Suprapubic skin (tissue), 4 donors: ENCODE measurements around the gene DNAH3. TPM values are rescaled to one million over a fixed set of nuclear protein-coding genes. Genes with fewer than 3 reads are reported as not detected.
"Not testable (repeated sequence)": the region's sequence is repeated elsewhere in the genome, so short reads cannot be mapped to it uniquely, and the experiment has no call there.

Source experiments
- DNase-seq, 2 donors: peaks; one replicate each; pipeline ENCODE4 v3.0.0-alpha.2; 2019; ENCODE audit warnings: low spot score in 2 of 2
- H3K27ac ChIP-seq: fragments of 200-600 bp; sonication (generic); one replicate; pipeline ENCODE4 v1.5.1; 2019
- H3K27me3 ChIP-seq: fragments of 200-600 bp; sonication (generic); one replicate; pipeline ENCODE4 v1.5.1; 2019
- H3K36me3 ChIP-seq: fragments of 200-600 bp; sonication (generic); one replicate; pipeline ENCODE4 v1.5.1; 2019
- H3K4me1 ChIP-seq: fragments of 200-600 bp; sonication (generic); one replicate; pipeline ENCODE4 v1.5.1; 2019
- H3K4me3 ChIP-seq: fragments of 200-600 bp; sonication (generic); one replicate; pipeline ENCODE4 v1.5.1; 2019; ENCODE audit warnings: mild to moderate bottlenecking
- H3K9me3 ChIP-seq: fragments of 200-600 bp; sonication (generic); one replicate; pipeline ENCODE4 v1.5.1; 2019
- EP300 ChIP-seq: sonication (generic); formaldehyde crosslinking; IDR thresholded peaks from one replicate; pipeline ENCODE4 v1.6.1; 2017; ENCODE audit warnings: antibody characterized with exemption
- POLR2A ChIP-seq, 2 donors: fragments of 450-650 bp; IDR thresholded peaks; one replicate each; pipeline ENCODE4 v1.6.1; 2017; ENCODE audit warnings: antibody characterized with exemption in 2 of 2, mild to moderate bottlenecking in 2 of 2, moderate library complexity in 2 of 2
- POLR2AphosphoS5 ChIP-seq, 3 donors: sonication (generic); formaldehyde crosslinking; IDR thresholded peaks; one replicate each; pipeline ENCODE4 v1.6.1; 2017; ENCODE audit warnings: antibody characterized with exemption in 3 of 3
- WGBS: methylation state at CpG from one replicate; pipeline ENCODE4 v1.1.5; 2018; 5-methylcytosine and 5-hydroxymethylcytosine counted together
- total RNA-seq, 4 donors: library from RNA; depleted of rRNA; stranded (reverse); fragments of >200 nt; gene quantifications; one replicate each; pipeline ENCODE4 v1.1.0, GENCODE V29; 2016
- TF ChIP-seq, protein P1 (sequence below), 2 donors: fragments of 200-600 bp in 1 of 2; fragments of 450-650 bp in 1 of 2; sonication (generic) in 1 of 2; IDR thresholded peaks; one replicate each; pipeline ENCODE4 v1.5.1; 2016 to 2019; ENCODE audit warnings: antibody characterized with exemption in 2 of 2, mild to moderate bottlenecking in 1 of 2, moderate library complexity in 1 of 2

DNAH3 gene
- total RNA-seq, 4 donors from 2014 or later = 1.0 to 4.0 (median 1.6) TPM

DNA sequence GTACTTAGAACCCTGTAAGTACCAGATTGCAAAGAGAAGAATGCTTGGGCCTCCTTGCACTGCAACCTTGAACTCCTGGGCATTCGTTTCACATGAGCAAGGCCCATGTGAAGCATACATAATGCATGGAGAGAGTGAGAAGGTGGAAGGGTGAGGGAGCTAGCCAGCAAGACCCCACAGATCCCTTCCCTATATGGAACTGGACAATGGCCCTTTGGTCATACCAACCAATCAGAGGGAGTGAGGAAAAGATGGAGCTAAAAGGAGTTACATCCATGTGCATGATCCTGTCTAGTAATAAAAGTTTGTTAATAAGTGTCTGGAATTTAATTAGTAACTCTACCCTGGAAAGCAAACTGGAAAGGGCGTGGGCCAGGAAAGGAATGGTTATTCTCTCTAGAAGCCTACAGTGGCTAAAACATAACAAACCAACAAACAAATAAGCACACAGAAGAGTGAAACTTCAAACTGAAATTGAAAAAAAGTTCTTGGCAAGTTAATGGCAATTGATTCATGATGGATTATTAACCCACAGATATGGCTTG, 29.6 kb downstream of the DNAH3 start:
- Histone ChIP-seq H3K4me3 (no peak overlapping the region), H3K27ac (no peak overlapping the region), H3K4me1 (no peaks in the 10 kb centered on the region), H3K27me3 (no peaks in the 10 kb centered on the region), H3K9me3 (no peaks in the 10 kb centered on the region), H3K36me3 (no peaks in the 10 kb centered on the region)
- DNase-seq = no peak
- no peak for TF ChIP-seq POLR2A (IDR thresholded peaks at IDR 0.05)
- TF ChIP-seq, protein P1, sequence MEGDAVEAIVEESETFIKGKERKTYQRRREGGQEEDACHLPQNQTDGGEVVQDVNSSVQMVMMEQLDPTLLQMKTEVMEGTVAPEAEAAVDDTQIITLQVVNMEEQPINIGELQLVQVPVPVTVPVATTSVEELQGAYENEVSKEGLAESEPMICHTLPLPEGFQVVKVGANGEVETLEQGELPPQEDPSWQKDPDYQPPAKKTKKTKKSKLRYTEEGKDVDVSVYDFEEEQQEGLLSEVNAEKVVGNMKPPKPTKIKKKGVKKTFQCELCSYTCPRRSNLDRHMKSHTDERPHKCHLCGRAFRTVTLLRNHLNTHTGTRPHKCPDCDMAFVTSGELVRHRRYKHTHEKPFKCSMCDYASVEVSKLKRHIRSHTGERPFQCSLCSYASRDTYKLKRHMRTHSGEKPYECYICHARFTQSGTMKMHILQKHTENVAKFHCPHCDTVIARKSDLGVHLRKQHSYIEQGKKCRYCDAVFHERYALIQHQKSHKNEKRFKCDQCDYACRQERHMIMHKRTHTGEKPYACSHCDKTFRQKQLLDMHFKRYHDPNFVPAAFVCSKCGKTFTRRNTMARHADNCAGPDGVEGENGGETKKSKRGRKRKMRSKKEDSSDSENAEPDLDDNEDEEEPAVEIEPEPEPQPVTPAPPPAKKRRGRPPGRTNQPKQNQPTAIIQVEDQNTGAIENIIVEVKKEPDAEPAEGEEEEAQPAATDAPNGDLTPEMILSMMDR (IDR thresholded peaks at IDR 0.05) = no peak
- no peak for TF ChIP-seq POLR2AphosphoS5 (IDR thresholded peaks at IDR 0.05)
- no peak for TF ChIP-seq EP300
- WGBS = 88% methylated on average over 2 of the region's 2 CpGs

DNA sequence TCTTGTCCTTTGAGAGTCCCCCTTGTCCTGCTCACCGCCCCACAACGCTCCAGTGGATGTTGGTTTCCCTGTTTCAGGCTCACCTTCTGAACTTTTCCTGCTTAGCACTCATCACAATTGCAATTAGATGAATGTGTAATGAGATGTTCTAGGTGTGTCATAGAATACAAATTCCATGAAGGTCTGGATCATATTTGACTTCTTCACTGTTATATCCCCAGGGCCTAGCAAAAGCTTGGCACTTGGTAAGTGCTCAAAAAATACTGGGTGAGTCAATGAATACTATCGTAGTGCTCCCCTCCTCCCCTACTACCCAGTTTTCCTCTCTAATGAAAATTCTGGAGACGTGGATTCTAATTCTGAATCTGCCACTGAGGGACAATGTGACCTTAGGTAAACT, 33.1 kb downstream of the DNAH3 start:
- no peaks in the 10 kb centered on the region for H3K9me3 ChIP-seq
- H3K27me3 ChIP-seq = no peaks in the 10 kb centered on the region
- no peak for DNase-seq
- H3K36me3 ChIP-seq = no peaks in the 10 kb centered on the region
- 76% methylated on average over 4 of the region's 4 CpGs for WGBS
- no peaks in the 10 kb centered on the region for H3K4me1 ChIP-seq
- H3K4me3 ChIP-seq = no peak overlapping the region
- H3K27ac ChIP-seq = no peak overlapping the region
- TF ChIP-seq EP300 = no peak
- TF ChIP-seq, protein P1 (IDR thresholded peaks at IDR 0.05) = no peak
- no peak for TF ChIP-seq POLR2A (IDR thresholded peaks at IDR 0.05)
- no peak for TF ChIP-seq POLR2AphosphoS5 (IDR thresholded peaks at IDR 0.05)

DNA sequence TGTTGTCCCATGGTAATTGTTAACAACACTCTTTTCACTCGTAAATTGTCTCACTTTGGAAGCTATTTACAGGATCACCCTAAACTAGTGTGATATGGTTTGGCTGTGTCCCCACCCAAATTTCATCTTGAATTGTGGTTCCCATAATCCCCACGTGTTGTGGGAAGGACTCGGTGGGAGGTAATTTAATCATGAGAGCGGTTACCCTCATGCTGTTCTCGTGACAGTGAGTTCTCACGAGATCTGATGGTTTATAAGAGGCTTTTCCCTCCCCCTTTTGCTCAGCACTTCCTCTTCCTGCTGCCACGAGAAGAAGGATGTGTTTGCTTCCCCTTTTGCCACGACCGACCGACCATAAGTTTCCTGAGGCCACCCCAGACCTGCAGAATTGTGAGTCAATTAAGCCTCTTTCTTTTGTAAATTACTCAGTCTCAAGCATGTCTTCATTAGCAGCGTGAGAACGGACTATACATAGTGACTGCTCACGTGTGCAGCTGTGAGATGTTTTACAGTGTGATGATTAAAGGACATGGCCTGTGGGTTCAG, 34.4 kb downstream of the DNAH3 start:
- DNase-seq = peak in 1 of 2 donors; percentile 11
- H3K27ac ChIP-seq = no peak overlapping the region
- no peaks in the 10 kb centered on the region for H3K9me3 ChIP-seq
- 48% methylated on average over 13 of the region's 13 CpGs for WGBS
- TF ChIP-seq POLR2A (IDR thresholded peaks at IDR 0.05) (no peak), EP300 (no peak), POLR2AphosphoS5 (IDR thresholded peaks at IDR 0.05) (no peak)
- TF ChIP-seq, protein P1 (IDR thresholded peaks at IDR 0.05) = no peak
- H3K4me1 ChIP-seq = no peaks in the 10 kb centered on the region
- H3K4me3 ChIP-seq = no peak overlapping the region
- no peaks in the 10 kb centered on the region for H3K27me3 ChIP-seq
- H3K36me3 ChIP-seq = no peaks in the 10 kb centered on the region

DNA sequence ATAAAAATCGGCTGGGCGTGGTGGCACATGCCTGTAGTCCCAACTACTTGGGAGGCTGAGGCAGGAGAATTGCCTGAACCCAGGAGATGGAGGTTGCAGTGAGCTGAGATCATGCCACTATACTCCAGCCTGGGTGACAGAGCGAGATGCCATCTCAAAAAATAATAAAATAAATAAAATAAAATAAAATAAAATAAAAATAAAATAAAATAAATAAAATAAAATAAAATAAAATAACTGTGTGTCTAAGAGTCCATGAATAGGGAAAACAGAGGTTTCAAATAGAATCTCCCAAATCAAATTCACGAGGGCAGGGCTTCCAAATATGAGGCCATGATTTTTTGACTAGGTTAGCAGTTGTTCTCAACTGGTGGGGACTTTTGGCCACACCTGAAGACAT, 35.1 kb downstream of the DNAH3 start:
- H3K9me3 ChIP-seq, H3K36me3 ChIP-seq, H3K4me1 ChIP-seq, DNase-seq, H3K27me3 ChIP-seq, H3K27ac ChIP-seq, H3K4me3 ChIP-seq: not testable (repeated sequence)
- 92% methylated on average over 4 of the region's 4 CpGs for WGBS

DNA sequence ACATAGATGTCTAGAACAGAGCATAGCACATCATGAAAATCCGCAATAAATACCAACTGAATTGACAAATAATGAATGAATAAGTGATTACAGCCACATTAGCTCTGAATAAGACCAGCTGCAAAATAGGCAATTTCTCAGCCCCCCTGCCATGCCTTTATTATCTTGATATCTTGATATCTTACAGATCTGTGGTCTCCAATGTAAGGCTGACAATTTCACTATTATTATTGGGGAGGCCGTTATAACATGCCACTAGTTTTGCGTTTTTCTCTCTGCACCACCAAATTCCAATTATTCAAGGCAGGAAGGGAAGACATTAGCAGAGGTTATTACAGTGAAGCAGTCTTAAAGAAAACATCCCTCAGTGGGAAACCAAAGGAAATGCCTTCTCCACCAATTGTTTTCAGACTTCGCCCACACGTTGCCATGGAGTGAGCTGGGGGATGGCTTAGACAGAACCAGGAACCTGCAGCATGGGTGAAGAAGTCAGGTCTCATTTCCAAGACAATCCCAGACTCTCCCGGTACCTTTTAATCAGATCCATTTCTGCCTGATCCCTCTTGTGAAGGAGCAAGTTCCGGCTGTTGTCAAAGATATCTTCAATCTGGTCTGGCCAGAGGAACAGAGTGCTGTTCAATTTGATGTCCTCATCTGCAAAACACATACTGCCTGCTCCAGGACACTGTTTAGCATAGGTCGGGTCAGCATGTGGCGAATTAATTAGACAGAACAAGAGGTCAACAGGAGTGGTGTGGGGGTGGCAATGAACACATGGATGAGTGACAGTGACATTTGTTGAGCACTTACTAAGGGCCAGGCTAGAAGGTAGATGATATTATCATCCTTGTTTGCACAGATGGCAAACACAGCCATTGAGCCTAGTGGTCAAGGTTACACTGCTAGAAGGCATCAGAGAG, 46.4 kb downstream of the DNAH3 start:
- Histone ChIP-seq H3K4me3 (no peak overlapping the region), H3K27ac (no peak overlapping the region), H3K36me3 (no peaks in the 10 kb centered on the region), H3K9me3 (no peaks in the 10 kb centered on the region), H3K27me3 (no peaks in the 10 kb centered on the region), H3K4me1 (no peaks in the 10 kb centered on the region)
- DNase-seq = no peak
- TF ChIP-seq POLR2AphosphoS5 (IDR thresholded peaks at IDR 0.05) (no peak), EP300 (no peak), POLR2A (IDR thresholded peaks at IDR 0.05) (no peak)
- TF ChIP-seq, protein P1 (IDR thresholded peaks at IDR 0.05) = no peak
- 61% methylated on average over 9 of the region's 9 CpGs for WGBS
